CD1c-positive myeloid dendritic cell (primary cell): ENCODE measurements around the gene MYO9B.
A peak's percentile ranks its signal among the peaks of the same experiment; 100 is the strongest.
"Not testable (repeated sequence)": the region's sequence is repeated elsewhere in the genome, so short reads cannot be mapped to it uniquely, and the experiment has no call there.

Experiments used
- DNase-seq: peaks from one replicate; pipeline ENCODE4 v3.0.0-alpha.2; 2016; ENCODE audit errors: extremely low spot score

The MYO9B gene

DNA sequence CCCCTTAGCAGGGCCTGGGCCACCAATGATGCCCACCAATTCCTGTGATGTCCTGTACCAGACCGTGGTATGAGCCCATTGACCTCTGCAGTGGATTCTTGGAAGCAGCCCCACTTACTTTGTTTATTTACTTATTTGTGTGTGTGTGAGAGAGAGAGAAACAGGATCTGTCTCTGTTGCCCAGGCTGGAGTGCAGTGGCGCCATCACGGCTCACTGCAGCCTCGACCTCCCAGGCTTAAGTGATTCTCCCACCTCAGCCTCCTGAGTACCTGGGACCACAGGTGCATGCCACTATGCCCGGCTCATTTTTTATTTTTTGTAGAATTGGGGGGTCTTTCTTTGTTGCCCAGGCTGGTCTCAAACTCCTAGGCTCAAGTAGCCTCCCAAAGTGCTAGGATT is 13.0 kb downstream of the MYO9B start:
- no peak for DNase-seq

DNA sequence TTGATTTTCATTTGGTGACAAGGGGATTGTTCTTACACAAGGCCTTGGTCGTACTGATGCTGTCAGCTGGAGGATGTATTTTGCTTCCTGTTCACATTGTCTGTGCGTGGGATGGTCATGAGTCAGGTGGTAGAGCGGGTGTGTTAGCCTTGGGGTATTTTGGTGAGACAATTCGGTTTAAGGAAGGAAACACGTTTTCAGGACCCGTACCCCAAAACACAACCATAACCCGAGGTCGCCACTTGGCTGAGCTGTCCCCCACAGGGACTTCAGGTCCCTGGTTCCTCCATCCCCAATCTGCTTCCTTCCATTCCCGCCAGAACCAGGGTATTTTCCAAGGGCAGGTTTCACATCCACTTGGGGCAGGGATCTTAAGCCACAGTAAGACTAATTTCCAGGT is 15.0 kb downstream of the MYO9B start:
- DNase-seq: peak; percentile 92

DNA sequence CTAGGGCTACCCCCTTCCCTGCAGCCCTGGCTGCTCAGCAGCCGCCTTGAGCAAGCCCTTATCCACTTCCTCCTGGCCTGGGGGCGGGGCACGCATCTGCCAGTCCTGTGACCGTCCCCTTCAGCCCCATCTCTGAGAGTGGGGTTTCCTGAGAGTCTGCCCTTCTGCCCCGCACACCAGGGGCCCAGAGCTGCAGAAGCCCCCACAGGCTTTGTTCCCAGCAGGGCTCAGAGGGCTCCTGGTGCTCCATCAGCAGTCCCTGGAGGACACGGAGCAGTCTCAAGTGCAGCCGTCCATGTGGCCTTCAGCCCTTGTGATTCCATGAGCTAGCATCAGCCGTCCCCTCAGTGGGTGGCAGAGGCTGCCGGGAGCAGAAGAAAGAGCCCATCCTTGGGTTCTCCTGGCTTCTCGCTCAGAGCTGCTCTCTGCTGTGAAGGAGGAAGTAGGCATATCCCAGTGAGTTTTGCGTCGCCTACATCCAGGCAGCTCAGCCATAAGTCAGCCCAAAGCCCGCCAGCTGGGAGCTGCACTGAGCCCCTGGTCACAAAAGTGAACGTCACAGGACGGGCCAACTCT is 16.3 kb downstream of the MYO9B start:
- DNase-seq: peak; percentile 88

DNA sequence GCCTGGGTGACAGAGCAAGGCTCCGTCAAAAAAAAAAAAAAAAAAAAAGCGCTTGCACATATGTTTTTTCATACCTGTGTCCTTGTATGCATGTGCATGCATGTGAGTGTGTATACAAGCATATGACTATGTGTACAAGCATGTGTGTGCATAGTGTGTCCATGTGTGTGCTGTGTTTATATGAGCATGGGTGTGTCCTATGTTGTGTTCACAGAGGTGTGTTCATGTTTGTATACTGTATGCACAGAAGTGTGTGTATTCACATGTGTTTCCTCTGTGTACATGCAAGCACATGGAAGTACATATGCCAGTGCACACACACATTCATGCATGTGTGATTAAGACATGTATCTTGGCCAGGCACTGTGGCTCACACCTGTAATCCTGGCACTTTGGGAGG is 17.1 kb downstream of the MYO9B start:
- no peak for DNase-seq

DNA sequence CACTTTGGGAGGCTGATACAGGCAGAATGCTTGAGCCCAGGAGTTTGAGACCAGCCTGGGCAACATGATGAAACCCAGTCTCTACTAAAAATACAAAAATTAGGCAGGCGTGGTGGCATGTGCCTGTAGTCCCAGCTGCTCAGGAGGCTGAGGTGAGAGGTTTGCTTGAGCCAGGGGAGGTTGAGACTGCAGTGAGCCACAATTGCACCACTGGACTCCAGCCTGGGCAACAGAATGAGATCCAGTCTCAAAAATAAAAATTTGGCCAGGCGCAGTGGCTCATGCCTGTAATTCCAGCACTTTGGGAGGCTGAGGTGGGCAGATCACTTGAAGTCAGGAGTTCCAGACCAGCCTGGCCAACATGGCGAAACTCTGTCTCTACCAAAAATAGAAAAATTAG is 19.1 kb downstream of the MYO9B start:
- DNase-seq: not testable (repeated sequence)

DNA sequence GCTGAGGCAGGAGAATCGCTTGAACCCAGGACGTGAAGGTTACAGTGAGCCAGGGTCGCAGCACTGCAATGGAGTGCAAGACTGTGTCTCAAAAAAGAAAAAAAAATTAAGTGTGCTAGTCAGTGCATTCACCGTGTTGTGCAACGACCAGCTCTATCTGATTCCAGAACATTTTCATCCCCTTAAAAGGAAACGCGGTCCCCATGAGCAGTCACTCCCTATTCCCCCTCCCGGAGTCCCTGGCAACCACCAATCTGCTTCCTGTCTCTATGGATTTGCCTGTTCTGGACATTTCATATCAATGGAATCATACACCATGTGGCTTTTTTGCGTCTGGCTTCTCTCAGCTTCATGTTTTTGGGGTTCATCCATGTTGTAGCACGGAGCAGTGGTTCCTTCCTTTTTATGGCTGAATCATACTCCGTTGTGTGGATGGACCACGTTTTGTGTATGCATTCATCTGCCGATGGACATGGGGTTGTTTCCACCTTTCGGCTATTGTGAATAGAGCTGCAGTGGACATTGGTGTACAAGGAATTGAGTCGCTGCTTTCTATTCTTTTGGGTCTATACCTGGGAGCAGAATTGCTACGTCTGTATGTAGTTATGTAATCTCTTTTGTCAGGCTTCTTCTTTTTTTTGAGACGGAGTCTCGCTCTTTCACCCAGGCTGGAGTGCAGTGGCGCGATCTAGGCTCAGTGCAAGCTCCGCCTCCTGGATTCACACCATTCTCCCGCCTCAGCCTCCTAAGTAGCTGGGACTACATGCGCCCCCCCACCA is 19.8 kb downstream of the MYO9B start:
- DNase-seq: no peak

DNA sequence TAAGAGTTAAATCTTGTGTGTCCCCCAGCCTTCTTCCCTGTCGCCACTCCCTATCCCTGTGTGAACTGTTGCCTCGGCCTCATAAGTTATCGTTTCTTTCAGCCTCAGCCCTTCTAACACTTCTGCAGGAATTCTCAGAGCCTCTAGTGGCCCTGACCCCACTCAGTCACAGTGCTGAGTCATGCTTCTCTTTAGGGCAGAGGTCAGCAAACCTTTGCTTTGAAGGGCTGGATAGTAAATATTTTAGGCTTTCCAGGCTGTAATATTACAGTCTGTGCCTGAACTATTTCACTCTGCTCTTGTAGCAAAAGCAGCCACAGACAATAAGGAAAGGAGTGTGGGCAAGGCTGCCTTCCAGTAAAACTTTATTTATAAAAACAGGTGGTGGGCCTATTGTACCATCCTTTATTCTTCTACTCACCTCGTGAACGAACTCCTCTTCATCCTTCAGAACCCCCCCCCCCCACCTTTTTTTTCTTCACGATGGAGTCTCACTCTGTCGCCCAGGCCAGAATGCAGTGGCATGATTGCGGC is 22.1 kb downstream of the MYO9B start:
- peak; percentile 45 for DNase-seq

DNA sequence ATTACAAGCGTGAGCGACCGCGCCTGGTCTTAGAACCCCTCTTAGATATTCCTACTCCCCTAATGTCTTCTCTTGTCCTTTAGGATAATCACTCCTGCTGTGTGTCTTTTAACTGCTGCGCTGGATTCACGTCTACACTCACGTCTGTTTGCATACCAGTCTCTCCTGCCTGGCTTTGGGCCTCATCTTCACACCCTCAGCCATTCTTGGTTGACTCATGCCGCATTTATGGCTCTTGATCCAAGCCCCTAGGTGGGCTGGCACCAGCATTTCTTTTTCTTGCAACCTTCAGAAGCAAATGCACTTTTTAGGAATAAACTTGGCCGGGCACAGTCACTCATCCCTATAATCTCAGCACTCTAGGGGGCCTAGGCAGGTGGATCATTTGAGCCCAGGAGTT is 22.7 kb downstream of the MYO9B start:
- DNase-seq: no peak

DNA sequence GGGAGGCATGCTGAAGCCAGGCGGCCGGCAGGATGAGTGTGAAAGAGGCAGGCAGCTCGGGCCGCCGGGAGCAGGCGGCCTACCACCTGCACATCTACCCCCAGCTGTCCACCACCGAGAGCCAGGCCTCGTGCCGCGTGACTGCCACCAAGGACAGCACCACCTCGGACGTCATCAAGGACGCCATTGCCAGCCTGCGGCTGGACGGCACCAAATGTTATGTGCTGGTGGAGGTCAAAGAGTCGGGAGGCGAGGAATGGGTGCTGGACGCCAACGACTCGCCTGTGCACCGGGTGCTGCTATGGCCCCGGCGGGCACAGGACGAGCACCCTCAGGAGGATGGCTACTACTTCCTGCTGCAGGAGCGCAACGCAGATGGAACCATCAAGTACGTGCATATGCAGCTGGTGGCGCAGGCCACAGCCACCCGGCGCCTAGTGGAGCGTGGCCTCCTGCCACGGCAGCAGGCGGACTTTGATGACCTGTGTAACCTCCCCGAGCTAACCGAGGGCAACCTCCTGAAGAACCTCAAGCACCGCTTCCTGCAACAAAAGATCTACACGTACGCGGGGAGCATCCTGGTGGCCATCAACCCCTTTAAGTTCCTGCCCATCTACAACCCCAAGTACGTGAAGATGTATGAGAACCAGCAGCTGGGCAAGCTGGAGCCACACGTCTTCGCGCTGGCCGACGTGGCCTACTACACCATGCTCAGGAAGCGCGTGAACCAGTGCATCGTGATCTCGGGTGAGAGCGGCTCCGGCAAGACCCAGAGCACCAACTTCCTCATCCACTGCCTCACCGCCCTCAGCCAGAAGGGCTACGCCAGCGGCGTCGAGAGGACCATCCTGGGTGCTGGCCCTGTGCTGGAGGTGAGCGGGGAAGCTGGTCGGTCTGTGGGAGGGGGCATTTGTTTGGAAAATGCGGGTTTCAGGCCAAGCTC is 26.4 kb downstream of the MYO9B start:
- DNase-seq: no peak

DNA sequence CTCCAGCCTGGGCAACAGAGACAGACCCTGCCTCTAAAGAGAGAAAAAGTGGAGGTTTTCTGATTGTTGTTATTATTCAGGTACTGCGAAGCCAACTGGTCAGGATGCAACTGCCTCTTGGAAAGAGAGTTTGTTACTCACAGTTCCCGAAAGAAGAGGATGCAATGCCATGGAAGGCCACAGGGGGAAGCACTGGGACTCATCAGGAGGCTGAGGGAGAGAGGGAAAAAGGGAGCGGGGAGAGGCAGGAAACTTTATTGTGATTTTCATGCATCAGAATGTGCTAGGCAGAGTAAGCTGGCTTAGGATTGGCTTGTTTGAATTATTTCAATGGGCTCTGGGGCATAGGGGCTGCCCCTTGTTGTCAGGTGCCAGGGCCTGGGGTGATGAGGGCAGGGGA is 27.6 kb downstream of the MYO9B start:
- peak; percentile 54 for DNase-seq

DNA sequence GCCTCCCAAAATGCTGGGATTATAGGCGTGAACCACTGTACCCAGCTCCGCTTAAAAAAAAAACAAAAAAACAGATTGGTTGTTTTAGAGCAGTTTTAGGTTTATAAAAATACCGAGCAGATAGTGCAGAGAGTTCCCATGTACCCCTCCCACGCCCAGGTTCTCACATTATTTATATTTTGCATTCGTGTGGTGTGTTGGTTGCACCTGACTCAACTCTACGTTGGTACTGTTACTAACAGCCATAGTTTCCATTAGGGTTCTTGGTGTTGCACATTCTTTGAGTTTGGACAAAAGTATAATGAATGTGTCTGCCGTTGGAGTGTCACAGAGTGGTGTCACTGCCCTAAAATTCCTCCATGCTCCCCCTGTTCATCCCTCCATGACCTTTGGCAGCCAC is 29.1 kb downstream of the MYO9B start:
- DNase-seq: no peak

DNA sequence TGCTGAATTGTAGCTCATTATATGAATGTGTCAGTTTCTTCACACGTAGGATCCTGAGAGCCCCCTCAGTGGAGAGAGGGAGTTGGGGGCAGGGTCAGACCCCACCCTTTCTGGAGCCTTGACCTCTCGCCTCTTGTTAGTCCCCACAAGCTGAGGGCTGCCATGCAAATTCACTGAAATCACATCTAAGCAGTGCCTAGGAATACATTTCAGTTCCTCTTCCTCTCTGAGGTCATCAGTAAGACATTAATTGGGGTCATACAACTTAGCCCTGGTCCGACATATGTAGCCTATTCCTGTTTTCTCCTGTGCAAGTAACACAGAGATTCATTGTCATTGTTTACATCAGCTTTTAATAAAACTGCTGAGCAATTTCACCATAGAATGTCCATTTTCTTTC is 30.0 kb downstream of the MYO9B start:
- DNase-seq: peak; percentile 55

DNA sequence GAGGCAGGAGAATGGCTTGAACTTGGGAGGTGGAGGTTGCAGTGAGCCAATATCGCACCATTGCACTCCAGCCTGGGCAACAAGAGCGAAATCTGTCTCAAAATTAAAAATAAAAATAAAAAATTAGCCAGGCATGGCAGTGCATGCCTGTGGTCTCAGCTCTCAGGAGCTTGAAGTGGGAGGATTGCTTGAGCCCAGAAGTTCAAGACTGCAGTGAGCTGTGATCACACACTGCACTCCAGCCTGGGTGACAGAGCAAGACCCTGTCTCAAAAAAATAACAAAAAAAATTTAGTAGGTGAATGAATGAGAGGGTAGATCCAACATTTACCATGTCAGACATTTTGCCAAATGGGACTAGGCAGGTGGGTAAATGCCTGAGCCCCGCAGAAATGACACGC is 31.4 kb downstream of the MYO9B start:
- not testable (repeated sequence) for DNase-seq

DNA sequence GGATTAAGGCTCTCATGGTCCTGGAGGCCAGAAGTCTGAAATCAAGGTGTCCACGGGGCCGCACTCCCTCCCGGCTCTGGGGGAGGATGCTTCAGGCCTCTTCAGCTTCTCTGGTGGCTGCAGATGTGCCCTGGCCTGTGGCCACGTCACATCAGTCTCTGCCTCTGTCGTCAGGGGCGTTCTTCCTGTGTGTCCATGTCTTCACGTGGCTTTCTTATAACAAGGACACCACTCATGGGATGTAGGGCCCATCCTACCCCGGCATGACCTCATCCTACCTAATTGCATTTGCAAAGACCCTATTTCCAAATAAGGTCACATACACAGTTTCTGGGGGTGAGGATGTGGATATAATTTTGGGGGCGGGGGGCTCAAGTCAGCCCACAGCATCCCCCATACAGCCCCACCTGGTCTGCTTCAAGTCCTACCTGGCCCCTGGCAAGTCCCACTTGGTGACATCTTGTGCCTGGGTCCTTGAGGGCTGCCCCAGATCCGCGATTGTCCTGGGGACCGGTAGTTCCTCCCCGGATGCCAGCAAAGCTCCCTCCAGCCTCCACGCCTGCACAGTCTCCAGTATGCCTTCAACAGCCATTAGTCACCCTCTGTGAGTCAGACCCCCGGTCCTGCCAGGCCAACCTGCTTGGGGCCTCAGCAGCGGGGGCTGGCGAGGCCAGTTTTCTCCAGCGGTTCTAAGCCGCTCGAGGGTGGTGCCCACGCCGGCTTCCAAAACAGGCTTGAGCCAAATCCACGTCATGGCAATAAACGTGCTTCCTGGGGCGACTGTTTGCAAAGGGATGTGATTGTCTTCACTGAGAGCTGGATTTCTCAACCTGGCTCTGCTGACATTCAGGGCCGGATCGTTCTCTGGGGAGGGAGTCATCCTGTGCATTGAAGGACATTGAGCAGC is 32.2 kb downstream of the MYO9B start:
- peak; percentile 97 for DNase-seq

DNA sequence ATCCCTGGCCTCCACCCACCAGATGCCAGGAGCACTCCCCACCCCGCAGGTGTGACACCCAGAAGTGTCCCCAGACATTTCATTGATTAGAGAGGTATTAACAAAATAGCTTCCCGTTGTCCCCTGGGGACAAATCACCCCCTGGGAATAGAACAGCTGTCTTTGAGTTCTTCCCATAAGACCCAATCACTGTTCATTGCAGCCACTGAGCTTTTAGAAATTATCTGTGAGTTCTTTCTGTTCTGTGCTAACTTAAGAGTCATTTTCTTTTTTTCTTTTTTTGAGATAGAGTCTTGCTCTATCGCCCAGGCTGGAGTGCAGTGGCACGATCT is 32.8 kb downstream of the MYO9B start:
- no peak for DNase-seq

DNA sequence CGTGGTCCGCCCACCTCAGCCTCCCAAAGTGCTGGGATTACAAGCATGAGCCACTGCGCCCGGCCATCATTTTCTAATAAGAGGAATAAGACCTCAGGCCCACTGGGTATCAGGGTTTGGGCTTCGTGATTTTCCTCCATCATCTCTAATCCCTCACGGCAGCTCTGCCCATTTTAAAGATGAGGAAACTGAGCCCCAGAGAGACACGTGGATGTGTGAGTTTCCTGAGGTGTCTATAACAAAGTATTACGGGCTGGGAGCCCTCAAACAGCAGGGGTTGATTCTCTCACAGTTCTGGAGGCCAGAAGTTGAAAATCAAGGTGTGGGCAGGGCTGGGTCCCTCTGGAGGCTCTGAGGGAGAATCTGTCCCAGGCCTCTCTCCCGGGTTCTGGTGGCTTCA is 33.7 kb downstream of the MYO9B start:
- no peak for DNase-seq

DNA sequence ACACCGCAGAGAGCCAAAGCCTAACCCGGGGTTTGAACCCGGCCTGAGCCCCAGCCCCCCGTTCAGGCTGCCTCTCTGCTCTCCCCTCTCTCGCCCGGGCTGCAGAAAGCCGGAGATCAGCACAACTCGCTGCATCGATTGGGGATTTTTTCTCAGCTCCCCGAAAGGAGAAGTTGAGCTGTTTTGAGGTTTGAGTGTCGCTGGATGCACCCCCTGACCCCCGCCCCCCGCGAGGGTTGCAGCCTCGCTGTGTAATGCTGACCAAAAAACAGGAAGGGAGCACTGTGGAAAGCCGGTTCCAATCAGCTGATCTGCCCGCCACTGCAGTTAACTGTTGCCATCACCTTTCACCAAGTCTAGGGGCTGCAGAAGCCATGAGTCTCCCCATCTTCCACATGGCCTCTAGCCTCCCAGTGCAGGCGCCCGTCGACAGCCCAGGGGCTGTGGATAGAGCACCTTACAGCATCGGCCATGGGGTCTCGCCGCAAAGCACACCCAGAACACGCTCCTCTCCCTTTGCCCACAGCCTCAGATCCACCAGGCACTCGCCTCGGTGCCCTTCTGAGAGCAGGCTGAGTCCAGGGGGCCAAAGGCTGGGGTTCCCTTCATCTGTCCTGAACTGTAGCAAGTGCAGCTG is 34.5 kb downstream of the MYO9B start:
- peak; percentile 95 for DNase-seq

DNA sequence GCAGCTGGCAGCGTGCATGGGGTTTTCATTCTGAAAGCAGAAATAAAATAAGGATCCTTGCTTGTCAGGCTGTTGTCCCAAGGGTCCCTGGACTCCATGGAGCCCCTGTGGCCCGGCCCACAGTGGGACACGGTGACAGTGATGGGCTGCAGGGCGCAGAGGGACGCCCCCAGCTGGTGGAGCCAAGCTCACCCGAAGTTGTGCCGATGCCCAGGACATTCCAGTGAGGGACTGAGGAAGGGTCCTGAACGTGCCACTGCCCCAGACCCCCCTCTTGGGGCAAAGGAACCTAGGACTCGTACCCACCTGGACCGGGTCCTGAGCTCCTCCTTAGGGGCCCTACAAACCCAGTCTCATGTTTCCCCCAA is 35.0 kb downstream of the MYO9B start:
- no peak for DNase-seq

DNA sequence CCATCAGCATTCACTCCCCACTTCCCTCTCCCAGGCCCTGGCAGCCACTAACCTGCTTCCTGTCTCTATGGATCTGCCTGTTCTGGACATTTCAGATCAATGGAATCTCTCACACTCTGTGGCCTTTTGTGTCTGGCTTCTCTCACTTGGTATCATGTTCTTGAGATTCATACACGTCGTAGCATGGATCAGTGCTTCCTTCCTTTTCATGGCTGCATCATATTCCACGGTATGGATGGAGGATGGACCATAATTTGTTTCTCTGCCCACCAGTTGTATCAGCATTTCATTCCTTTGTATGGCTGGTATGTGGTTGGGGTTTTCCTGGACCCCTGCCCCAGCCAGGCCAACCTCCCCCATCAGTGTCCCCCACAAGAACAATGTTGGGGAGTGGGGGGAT is 36.2 kb downstream of the MYO9B start:
- no peak for DNase-seq

DNA sequence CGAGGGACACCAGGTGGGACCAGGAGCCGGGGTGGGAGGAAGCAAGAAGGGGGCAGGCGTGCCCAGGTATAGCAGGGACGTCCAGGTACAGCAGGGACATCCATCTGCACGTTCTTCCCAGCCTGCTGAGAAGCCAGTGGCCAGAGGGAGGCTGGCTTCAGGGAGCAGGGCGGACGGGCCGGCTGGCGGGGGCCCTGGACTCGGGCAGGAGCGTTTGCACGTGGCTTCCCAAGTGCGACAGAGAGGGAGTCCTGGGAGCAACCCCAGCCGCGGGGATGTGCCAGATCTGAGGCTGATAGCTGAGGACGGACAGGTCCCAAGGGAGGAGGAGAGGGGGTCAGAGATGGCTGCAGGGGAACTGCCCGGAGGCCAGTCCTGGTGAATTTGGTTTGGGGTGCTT is 36.7 kb downstream of the MYO9B start:
- no peak for DNase-seq

DNA sequence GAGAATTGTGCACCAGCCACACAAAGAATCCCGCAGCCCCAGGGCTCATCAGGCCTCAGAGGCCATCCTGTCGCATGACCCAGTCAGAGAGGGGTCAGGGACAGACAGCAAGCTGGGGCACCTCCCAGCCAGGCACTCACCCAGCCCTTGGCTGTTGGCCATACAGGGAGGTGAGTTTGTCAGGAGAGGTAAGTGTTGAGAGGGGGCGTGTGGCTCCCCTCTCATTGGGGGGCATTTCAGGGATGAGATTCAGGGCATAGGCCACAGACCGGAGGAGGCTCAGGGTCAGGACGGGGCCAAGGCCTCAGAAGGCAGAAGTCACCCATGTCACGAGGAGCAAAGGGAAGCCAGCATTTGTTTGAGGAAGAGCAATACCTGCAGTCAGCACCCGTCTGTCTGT is 37.1 kb downstream of the MYO9B start:
- DNase-seq: peak; percentile 70
